IMR-90 (cell line): ENCODE results near the gene RSF1. TPM values are rescaled to one million over a fixed set of nuclear protein-coding genes. Genes with fewer than 3 reads are reported as not detected.
A peak's percentile ranks its signal among the peaks of the same experiment; 100 is the strongest.

Source experiments
- ATAC-seq: fragments of 200-7000 bp; cut with Tn5 transposase; 2 replicates; pipeline ENCODE4 v1.9.1; 2020; ENCODE audit warnings: low read depth, mild to moderate bottlenecking, moderate library complexity
- BruUV-seq: library from RNA; stranded (reverse); fragments of 400-500 nt; replicated peaks from 2 replicates; lab custom pipeline; 2021; lab: Mats Ljungman, UMichigan
- CTCF ChIA-PET: fragments of 300-600 bp; formaldehyde crosslinking; extraction: SDS; loops from one replicate; lab custom pipeline; 2021; ENCODE audit warnings: antibody characterized with exemption; lab: Yijun Ruan, JAX
- POLR2A ChIA-PET: fragments of 300-600 bp; sonication (Branson Sonifier 250); formaldehyde crosslinking; loops from one replicate; lab custom pipeline; 2022; ENCODE audit warnings: antibody characterized with exemption; ENCODE audit not compliant: unreplicated experiment; lab: Charles Lee
- DNase-seq: peaks from one replicate; pipeline ENCODE4 v3.0.0; 2013
- H2AFZ ChIP-seq: replicated peaks from 2 replicates; pipeline ENCODE3; 2013; ENCODE audit warnings: low read length, mild to moderate bottlenecking; ENCODE audit not compliant: poor library complexity
- H2AK5ac ChIP-seq: 2 replicates; pipeline ENCODE4 v1.6.1; 2013; ENCODE audit warnings: low read depth, low read length, inconsistent platforms
- H2AK9ac ChIP-seq: replicated peaks from 2 replicates; pipeline ENCODE3; 2013; ENCODE audit warnings: mild to moderate bottlenecking, low read depth, low read length, moderate library complexity; ENCODE audit not compliant: poor library complexity
- H2BK120ac ChIP-seq: 2 replicates; pipeline ENCODE4 v1.6.1; 2013; ENCODE audit warnings: low read depth, low read length, inconsistent platforms
- H2BK15ac ChIP-seq: 3 replicates; pipeline ENCODE4 v1.6.1; 2013; ENCODE audit warnings: low read depth, low read length, inconsistent platforms
- H2BK20ac ChIP-seq: 2 replicates; pipeline ENCODE4 v1.6.1; 2013; ENCODE audit warnings: low read depth, mild to moderate bottlenecking, inconsistent platforms, low read length, moderate library complexity
- H2BK5ac ChIP-seq: 2 replicates; pipeline ENCODE4 v1.6.1; 2013; ENCODE audit warnings: mild to moderate bottlenecking, low read depth, low read length, inconsistent platforms; ENCODE audit not compliant: poor library complexity, severe bottlenecking
- H3K14ac ChIP-seq: replicated peaks from 2 replicates; pipeline ENCODE4 v1.6.1; 2013; ENCODE audit warnings: low read depth, low read length, inconsistent platforms
- H3K18ac ChIP-seq: 2 replicates; pipeline ENCODE4 v1.6.1; 2013; ENCODE audit warnings: low read depth, low read length, control low read depth
- H3K23ac ChIP-seq: 2 replicates; pipeline ENCODE4 v1.6.1; 2013; ENCODE audit warnings: low read depth, low read length, inconsistent platforms
- H3K27ac ChIP-seq: 2 replicates; pipeline ENCODE4 v1.5.1; 2013; ENCODE audit warnings: mild to moderate bottlenecking, control low read depth, low read length; ENCODE audit not compliant: insufficient read depth
- H3K27me3 ChIP-seq: 2 replicates; pipeline ENCODE4 v1.6.1; 2013; ENCODE audit warnings: low read length; ENCODE audit not compliant: control insufficient read depth, insufficient read depth
- H3K36me3 ChIP-seq: 2 replicates; pipeline ENCODE4 v1.6.1; 2013; ENCODE audit warnings: low read length, mixed read lengths; ENCODE audit not compliant: control insufficient read depth, insufficient read depth
- H3K4ac ChIP-seq: 2 replicates; pipeline ENCODE4 v1.6.1; 2013; ENCODE audit warnings: low read depth, low read length, inconsistent platforms
- H3K4me1 ChIP-seq: 2 replicates; pipeline ENCODE4 v1.6.1; 2013; ENCODE audit warnings: low read length, mixed read lengths; ENCODE audit not compliant: control insufficient read depth, insufficient read depth
- H3K4me2 ChIP-seq: 2 replicates; pipeline ENCODE4 v1.6.1; 2013; ENCODE audit warnings: low read depth, mild to moderate bottlenecking, control low read depth, low read length, moderate library complexity
- H3K4me3 ChIP-seq: 2 replicates; pipeline ENCODE4 v1.5.1; 2013; ENCODE audit warnings: low read depth, mild to moderate bottlenecking, control low read depth, low read length, moderate library complexity; ENCODE audit not compliant: insufficient read depth
- H3K56ac ChIP-seq: 2 replicates; pipeline ENCODE4 v1.6.1; 2013; ENCODE audit warnings: low read length, inconsistent platforms; ENCODE audit not compliant: insufficient read depth; ENCODE audit errors: extremely low read depth
- H3K79me1 ChIP-seq, 2 experiments: 2 replicates each; pipeline ENCODE4 v1.6.1; 2013; ENCODE audit warnings: low read length in 2 of 2, inconsistent platforms in 1 of 2, low read depth in 1 of 2
- H3K9ac ChIP-seq: 2 replicates; pipeline ENCODE4 v1.6.1; 2013; ENCODE audit warnings: low read depth, low read length, control low read depth
- H3K9me1 ChIP-seq: 2 replicates; pipeline ENCODE4 v1.6.1; 2013; ENCODE audit warnings: low read length, inconsistent platforms; ENCODE audit not compliant: insufficient read depth
- H3K9me3 ChIP-seq: 2 replicates; pipeline ENCODE4 v1.6.1; 2013; ENCODE audit warnings: low read length; ENCODE audit not compliant: control insufficient read depth, insufficient read depth
- H4K20me1 ChIP-seq: 2 replicates; pipeline ENCODE4 v1.6.1; 2013; ENCODE audit warnings: low read length, inconsistent platforms; ENCODE audit not compliant: insufficient read depth
- H4K5ac ChIP-seq: 2 replicates; pipeline ENCODE4 v1.6.1; 2013; ENCODE audit warnings: mild to moderate bottlenecking, low read depth, low read length, control low read depth
- H4K8ac ChIP-seq, 2 experiments: 2 replicates each; pipeline ENCODE4 v1.6.1; 2013; ENCODE audit warnings: low read depth in 2 of 2, low read length in 2 of 2, control low read depth in 1 of 2, inconsistent platforms in 1 of 2
- H4K91ac ChIP-seq: 2 replicates; pipeline ENCODE4 v1.6.1; 2013; ENCODE audit warnings: low read depth, low read length, inconsistent platforms; ENCODE audit not compliant: insufficient read depth
- BHLHE40 ChIP-seq: fragments of 150-350 bp; IDR thresholded peaks from 2 replicates; pipeline ENCODE4 v1.6.1; 2016; ENCODE audit warnings: mild to moderate bottlenecking, low read depth, low read length
- CEBPB ChIP-seq: IDR thresholded peaks from 2 replicates; pipeline ENCODE4 v1.6.1; 2012; ENCODE audit warnings: low read depth, low read length, improper control_type of control experiment
- CHD1 ChIP-seq: IDR thresholded peaks from 2 replicates; pipeline ENCODE4 v1.6.1; 2012; ENCODE audit warnings: low read depth, low read length, improper control_type of control experiment
- ELK1 ChIP-seq: fragments of 150-350 bp; IDR thresholded peaks from 2 replicates; pipeline ENCODE4 v1.6.1; 2016; ENCODE audit warnings: low read depth, mild to moderate bottlenecking, low read length, moderate library complexity, borderline replicate concordance
- FOS ChIP-seq: fragments of 150-350 bp; IDR thresholded peaks from 2 replicates; pipeline ENCODE4 v1.6.1; 2016; ENCODE audit warnings: low read depth, low read length
- MAFK ChIP-seq: IDR thresholded peaks from 2 replicates; pipeline ENCODE4 v1.6.1; 2012; ENCODE audit warnings: low read depth, low read length, improper control_type of control experiment
- MAZ ChIP-seq: IDR thresholded peaks from 2 replicates; pipeline ENCODE4 v1.6.1; 2012; ENCODE audit warnings: low read depth, mild to moderate bottlenecking, low read length, improper control_type of control experiment, moderate library complexity, borderline replicate concordance
- MXI1 ChIP-seq: IDR thresholded peaks from 2 replicates; pipeline ENCODE4 v1.6.1; 2012; ENCODE audit warnings: low read depth, mild to moderate bottlenecking, low read length, moderate library complexity, borderline replicate concordance
- NFE2L2 ChIP-seq: fragments of 150-350 bp; IDR thresholded peaks from 2 replicates; pipeline ENCODE4 v1.6.1; 2016; ENCODE audit warnings: low read depth, mild to moderate bottlenecking, low read length
- POLR2A ChIP-seq: IDR thresholded peaks from 2 replicates; pipeline ENCODE4 v1.6.1; 2012; ENCODE audit warnings: mild to moderate bottlenecking, low read depth, low read length
- RAD21 ChIP-seq: IDR thresholded peaks from 2 replicates; pipeline ENCODE4 v1.6.1; 2012; ENCODE audit warnings: low read length, improper control_type of control experiment
- RCOR1 ChIP-seq: IDR thresholded peaks from 2 replicates; pipeline ENCODE4 v1.6.1; 2012; ENCODE audit warnings: mild to moderate bottlenecking, low read length, improper control_type of control experiment; ENCODE audit not compliant: insufficient replicate concordance
- RFX5 ChIP-seq: IDR thresholded peaks from 2 replicates; pipeline ENCODE4 v1.8.0; 2012; ENCODE audit warnings: low read depth, mild to moderate bottlenecking, low read length, moderate library complexity
- SMC3 ChIP-seq: fragments of 150-350 bp; IDR thresholded peaks from 2 replicates; pipeline ENCODE4 v1.6.1; 2016; ENCODE audit warnings: low read depth, mild to moderate bottlenecking, antibody characterized with exemption, low read length, moderate library complexity
- WGBS, 2 experiments: methylation state at CpG; one replicate each; pipeline versions ENCODE4 v1.1.5 to v1.1.7; 2013; ENCODE audit warnings: missing lambda C conversion rate in 2 of 2; ENCODE audit not compliant: insufficient read length in 1 of 2; ENCODE audit errors: extremely low coverage in 2 of 2; 5-methylcytosine and 5-hydroxymethylcytosine counted together
- dilution Hi-C: fragments of 300-500 bp; cut with HindIII; formaldehyde crosslinking; loops from one replicate; pipeline ENCODE4 v1.14.3; 2018; ENCODE audit warnings: low sequenced_read_pairs; ENCODE audit not compliant: unreplicated experiment
- in situ Hi-C: fragments of 300-500 bp; cut with MboI; formaldehyde crosslinking; loops from 3 replicates; pipeline ENCODE4 v1.14.3; 2019; ENCODE audit warnings: low sequenced_read_pairs, inconsistent platforms, mixed read lengths
- intact Hi-C: fragments of 100-400 bp; cut with micrococcal nuclease; formaldehyde crosslinking; loops from 2 replicates; pipeline ENCODE4 v1.10.0; 2022
- polyA plus RNA-seq, 3 experiments: library from polyadenylated mRNA; depleted of rRNA; stranded (reverse); fragments of >200 nt; gene quantifications; 2 replicates each; pipeline ENCODE4 v1.2.3, GENCODE V29; 2012; ENCODE audit warnings: low replicate concordance in 1 of 3
- total RNA-seq: library from RNA; depleted of rRNA; stranded (reverse); fragments of >200 nt; gene quantifications from 2 replicates; pipeline ENCODE4 v1.2.3, GENCODE V29; 2012
- TF ChIP-seq, protein P1 (sequence below): fragments of 150-350 bp; IDR thresholded peaks from 2 replicates; pipeline ENCODE4 v1.6.1; 2017; ENCODE audit warnings: mild to moderate bottlenecking, antibody characterized with exemption, low read length, low read depth

Gene RSF1
- total and polyA plus RNA-seq, 2 of the 4 experiments (the other 2 are of a cell fraction), result 13.9 to 18.5 TPM

DNA sequence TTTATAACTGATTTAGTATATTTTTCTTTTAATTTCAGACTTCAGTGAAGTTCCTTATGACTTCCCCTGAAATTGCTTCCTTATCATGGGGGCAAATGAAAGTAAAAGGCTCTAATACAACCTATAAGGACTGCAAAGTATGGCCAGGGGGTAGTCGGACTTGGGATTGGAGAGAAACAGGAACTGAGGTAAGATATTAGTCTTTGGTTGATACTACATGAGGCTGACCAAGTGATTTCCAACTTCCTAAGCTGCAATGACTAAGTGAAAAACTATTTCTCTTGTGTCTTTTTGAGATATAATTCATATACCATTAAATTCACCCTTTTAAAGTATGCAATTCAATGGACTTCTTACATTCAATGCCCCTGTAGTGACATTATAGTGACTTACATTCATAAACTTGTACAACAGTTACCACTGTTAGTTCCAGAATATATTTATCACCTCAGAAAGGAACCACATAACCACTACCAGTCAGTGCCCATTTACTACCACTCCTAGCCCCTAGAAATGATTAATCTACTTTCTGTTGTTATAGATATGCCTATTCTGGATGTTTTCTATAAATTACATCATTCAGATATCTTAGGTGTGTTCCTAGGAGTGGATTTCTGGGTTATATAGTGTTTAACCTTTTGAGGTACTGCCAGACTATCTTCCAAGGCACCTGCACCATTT is 22.1 kb upstream of the RSF1 start:
- ChIA-PET CTCF (no interaction called here), POLR2A (no interaction called here)
- DNase-seq, result peak; percentile 53
- Histone ChIP-seq H3K27ac (no peak overlapping the region), H4K20me1 (no peaks in the 10 kb centered on the region), H4K91ac (no peak overlapping the region), H2AFZ (no peak overlapping the region), H4K8ac (no peak overlapping the region), H3K9ac (no peak overlapping the region), H3K36me3 (peaks cover 11% of the 10 kb centered on the region), H2AK5ac (no peak overlapping the region), H2BK15ac (no peak overlapping the region), H2BK120ac (no peak overlapping the region), H3K9me3 (peaks cover 2% of the 10 kb centered on the region; the same call in 1 of the 2 replicates), H2BK5ac (no peak overlapping the region), H4K5ac (no peak overlapping the region), H2AK9ac (no peak overlapping the region), H3K79me1 (peaks cover 0 to 3% of the 10 kb centered on the region in 2 experiments; a peak in 2 of 4 replicates), H2BK20ac (no peak overlapping the region), H3K4me3 (no peak overlapping the region), H3K14ac (no peak overlapping the region), H3K4me2 (no peak overlapping the region), H3K27me3 (no peaks in the 10 kb centered on the region), H3K4ac (no peak overlapping the region), H3K56ac (no peak overlapping the region), H3K4me1 (no peaks in the 10 kb centered on the region), H3K9me1 (no peaks in the 10 kb centered on the region), H3K18ac (no peak overlapping the region), H3K23ac (peak overlapping the region; percentile 29; the same call in 1 of the 2 replicates)
- WGBS, 2 experiments, result no CpG with 5 or more reads among the region's 1 CpG
- in situ Hi-C loops, result no loop called here
- intact Hi-C loops, result no loop called here
- dilution Hi-C loops, result no loop called here
- no TSS peak for BruUV-seq
- TF ChIP-seq ELK1, result no peak
- no peak for TF ChIP-seq MAZ
- TF ChIP-seq POLR2A, result no peak
- no peak for TF ChIP-seq RFX5
- no peak for TF ChIP-seq RAD21
- TF ChIP-seq, protein P1, sequence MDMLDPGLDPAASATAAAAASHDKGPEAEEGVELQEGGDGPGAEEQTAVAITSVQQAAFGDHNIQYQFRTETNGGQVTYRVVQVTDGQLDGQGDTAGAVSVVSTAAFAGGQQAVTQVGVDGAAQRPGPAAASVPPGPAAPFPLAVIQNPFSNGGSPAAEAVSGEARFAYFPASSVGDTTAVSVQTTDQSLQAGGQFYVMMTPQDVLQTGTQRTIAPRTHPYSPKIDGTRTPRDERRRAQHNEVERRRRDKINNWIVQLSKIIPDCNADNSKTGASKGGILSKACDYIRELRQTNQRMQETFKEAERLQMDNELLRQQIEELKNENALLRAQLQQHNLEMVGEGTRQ, result no peak
- no peak for TF ChIP-seq SMC3
- TF ChIP-seq NFE2L2, result no peak
- TF ChIP-seq BHLHE40, result no peak
- TF ChIP-seq MAFK, result no peak
- TF ChIP-seq FOS, result no peak
- no peak for TF ChIP-seq CEBPB
- TF ChIP-seq CHD1, result no peak
- TF ChIP-seq MXI1, result no peak
- TF ChIP-seq RCOR1, result no peak
- ATAC-seq, result peak; percentile 54
